ENCODE results near the gene NUAK1. TPM values are rescaled to one million over a fixed set of nuclear protein-coding genes. Genes with fewer than 3 reads are reported as not detected.
A peak's percentile ranks its signal among the peaks of the same experiment; 100 is the strongest.

Gene NUAK1
- total and polyA plus RNA-seq, 4 donors: 2.9 to 14.1 (median 9.2) TPM

DNA sequence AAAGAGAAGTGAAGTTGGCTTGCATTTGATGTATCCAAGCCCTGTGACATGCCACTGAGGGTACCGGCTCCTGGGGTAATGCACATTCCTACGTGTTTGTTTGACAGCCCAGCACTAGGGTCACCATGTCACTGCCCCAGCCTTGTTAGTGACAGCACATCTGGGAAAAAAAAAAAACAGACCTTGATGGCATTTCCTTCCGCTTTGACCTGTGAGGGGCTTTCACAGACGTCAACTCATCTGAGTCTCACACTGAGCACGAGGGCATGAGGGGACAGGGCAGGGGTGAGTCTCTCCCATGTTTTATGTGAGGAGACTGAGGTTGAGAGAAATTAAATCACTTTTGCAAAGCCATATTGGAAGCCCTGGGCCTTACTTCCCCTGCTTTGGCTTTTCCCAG is 111.5 kb downstream of the NUAK1 start:
- H3K27ac ChIP-seq (ENCODE audit: low read depth in 1 of 2, low read length in 1 of 2): no peak overlapping the region
- no peak for ATAC-seq (ENCODE audit: insufficient read depth, low FRiP score)
- H3K36me3 ChIP-seq (ENCODE audit: control insufficient read depth in 4 of 4, insufficient read depth in 4 of 4, low read length in 4 of 4): no peaks in the 10 kb centered on the region
- H3K9ac ChIP-seq (ENCODE audit: insufficient read depth in 1 of 2, low read length in 2 of 2): no peak overlapping the region
- no peaks in the 10 kb centered on the region for H3K9me3 ChIP-seq (ENCODE audit: control insufficient read depth in 4 of 4, insufficient read depth in 3 of 4, low read length in 3 of 4)
- WGBS, 2 donors: 82 to 88% methylated on average over 5 of the region's 5 CpGs
- H3K4me3 ChIP-seq: no peak overlapping the region
- TF ChIP-seq, protein P1, sequence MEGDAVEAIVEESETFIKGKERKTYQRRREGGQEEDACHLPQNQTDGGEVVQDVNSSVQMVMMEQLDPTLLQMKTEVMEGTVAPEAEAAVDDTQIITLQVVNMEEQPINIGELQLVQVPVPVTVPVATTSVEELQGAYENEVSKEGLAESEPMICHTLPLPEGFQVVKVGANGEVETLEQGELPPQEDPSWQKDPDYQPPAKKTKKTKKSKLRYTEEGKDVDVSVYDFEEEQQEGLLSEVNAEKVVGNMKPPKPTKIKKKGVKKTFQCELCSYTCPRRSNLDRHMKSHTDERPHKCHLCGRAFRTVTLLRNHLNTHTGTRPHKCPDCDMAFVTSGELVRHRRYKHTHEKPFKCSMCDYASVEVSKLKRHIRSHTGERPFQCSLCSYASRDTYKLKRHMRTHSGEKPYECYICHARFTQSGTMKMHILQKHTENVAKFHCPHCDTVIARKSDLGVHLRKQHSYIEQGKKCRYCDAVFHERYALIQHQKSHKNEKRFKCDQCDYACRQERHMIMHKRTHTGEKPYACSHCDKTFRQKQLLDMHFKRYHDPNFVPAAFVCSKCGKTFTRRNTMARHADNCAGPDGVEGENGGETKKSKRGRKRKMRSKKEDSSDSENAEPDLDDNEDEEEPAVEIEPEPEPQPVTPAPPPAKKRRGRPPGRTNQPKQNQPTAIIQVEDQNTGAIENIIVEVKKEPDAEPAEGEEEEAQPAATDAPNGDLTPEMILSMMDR (IDR thresholded peaks at IDR 0.05; ENCODE audit: control extremely low read depth, extremely low read depth): no peak
- H3K27me3 ChIP-seq (ENCODE audit: control insufficient read depth in 3 of 3, insufficient read depth in 3 of 3, low read length in 2 of 3): no peaks in the 10 kb centered on the region
- peaks cover 0 to 9% (median 2%) of the 10 kb centered on the region in 5 donors for H3K4me1 ChIP-seq (ENCODE audit: control insufficient read depth in 5 of 5, insufficient read depth in 5 of 5, low read length in 5 of 5)
- no peak for DNase-seq

DNA sequence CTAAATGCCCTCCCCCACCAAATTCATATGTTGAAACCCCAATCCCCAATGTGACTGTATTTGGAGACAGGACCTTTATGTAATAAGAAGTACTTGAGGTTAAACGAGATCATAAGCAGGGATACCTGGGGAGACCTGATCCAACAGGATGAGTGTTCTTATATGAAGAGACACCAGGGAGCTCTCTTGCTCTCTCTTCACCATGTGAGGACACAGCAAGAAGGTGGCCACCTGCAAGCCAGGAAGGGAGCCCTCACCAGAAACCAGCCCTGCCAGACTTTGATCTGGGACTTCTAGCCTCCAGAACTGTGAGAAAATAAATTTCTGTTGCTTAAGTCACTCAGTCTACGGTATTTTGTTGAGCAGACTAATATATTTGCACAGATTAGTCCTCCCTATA is 113.6 kb downstream of the NUAK1 start:
- Histone ChIP-seq H3K9ac (ENCODE audit: insufficient read depth in 1 of 2, low read length in 2 of 2) (no peak overlapping the region), H3K27me3 (ENCODE audit: control insufficient read depth in 3 of 3, insufficient read depth in 3 of 3, low read length in 2 of 3) (no peaks in the 10 kb centered on the region), H3K4me1 (ENCODE audit: control insufficient read depth in 5 of 5, insufficient read depth in 5 of 5, low read length in 5 of 5) (peaks cover 0 to 8% (median 0%) of the 10 kb centered on the region in 5 donors), H3K36me3 (ENCODE audit: control insufficient read depth in 4 of 4, insufficient read depth in 4 of 4, low read length in 4 of 4) (no peaks in the 10 kb centered on the region), H3K9me3 (ENCODE audit: control insufficient read depth in 4 of 4, insufficient read depth in 3 of 4, low read length in 3 of 4) (no peaks in the 10 kb centered on the region), H3K27ac (ENCODE audit: low read depth in 1 of 2, low read length in 1 of 2) (no peak overlapping the region), H3K4me3 (no peak overlapping the region)
- WGBS, 2 donors: 86 to 90% methylated on average over 2 of the region's 2 CpGs
- ATAC-seq (ENCODE audit: insufficient read depth, low FRiP score): no peak
- TF ChIP-seq, protein P1 (IDR thresholded peaks at IDR 0.05; ENCODE audit: control extremely low read depth, extremely low read depth): no peak
- DNase-seq: no peak

DNA sequence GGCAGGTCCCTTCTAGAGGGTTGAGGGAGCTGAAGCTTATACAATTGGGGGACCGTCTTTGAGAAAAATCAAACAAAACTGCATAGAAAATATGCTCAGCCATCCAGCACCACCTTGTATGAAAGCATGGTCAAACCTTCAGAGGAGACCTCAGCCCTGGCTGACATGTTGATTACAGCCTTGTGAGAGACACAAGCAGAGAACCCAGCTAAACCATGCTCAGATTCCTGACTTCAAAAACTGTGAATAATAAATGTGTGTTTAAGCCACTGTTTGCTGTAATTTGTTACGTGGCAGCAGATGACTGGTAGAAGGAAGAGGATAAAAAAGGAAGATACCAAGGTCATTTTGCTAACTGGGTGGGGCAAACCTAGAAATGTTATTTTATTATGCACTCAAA is 115.7 kb downstream of the NUAK1 start:
- Histone ChIP-seq H3K27me3 (ENCODE audit: control insufficient read depth in 3 of 3, insufficient read depth in 3 of 3, low read length in 2 of 3) (no peaks in the 10 kb centered on the region), H3K9me3 (ENCODE audit: control insufficient read depth in 4 of 4, insufficient read depth in 3 of 4, low read length in 3 of 4) (peaks cover 0 to 2% (median 0%) of the 10 kb centered on the region in 4 donors), H3K9ac (ENCODE audit: insufficient read depth in 1 of 2, low read length in 2 of 2) (no peak overlapping the region), H3K36me3 (ENCODE audit: control insufficient read depth in 4 of 4, insufficient read depth in 4 of 4, low read length in 4 of 4) (no peaks in the 10 kb centered on the region), H3K4me3 (no peak overlapping the region), H3K4me1 (ENCODE audit: control insufficient read depth in 5 of 5, insufficient read depth in 5 of 5, low read length in 5 of 5) (peaks cover 0 to 8% (median 0%) of the 10 kb centered on the region in 5 donors), H3K27ac (ENCODE audit: low read depth in 1 of 2, low read length in 1 of 2) (no peak overlapping the region)
- ATAC-seq (ENCODE audit: insufficient read depth, low FRiP score) (no peak), DNase-seq (no peak)
- WGBS, 2 donors: 86 to 87% methylated on average over 2 of the region's 2 CpGs
- TF ChIP-seq, protein P1 (IDR thresholded peaks at IDR 0.05; ENCODE audit: control extremely low read depth, extremely low read depth): no peak

DNA sequence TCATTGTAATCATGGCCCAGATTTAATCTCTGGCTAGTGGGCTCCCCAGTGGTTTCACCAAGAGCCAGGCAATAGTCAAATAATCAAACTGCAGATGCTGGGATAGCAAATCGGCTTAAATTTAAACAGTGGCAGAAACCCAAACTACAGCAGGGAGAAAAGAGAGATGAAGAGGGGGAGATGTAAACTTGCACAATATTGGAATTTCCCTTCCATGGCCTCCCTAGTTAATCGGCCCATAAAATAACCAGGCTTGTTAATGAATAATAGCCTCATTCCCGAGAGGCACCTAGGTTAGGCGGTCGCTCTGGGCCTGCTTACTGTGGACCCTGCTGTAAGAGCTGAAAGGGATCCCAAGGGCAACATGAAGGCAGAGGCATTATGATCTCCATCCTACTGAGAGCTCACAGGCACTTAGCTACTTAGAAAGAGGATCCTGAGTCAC is 116.2 kb downstream of the NUAK1 start:
- H3K9me3 ChIP-seq (ENCODE audit: control insufficient read depth in 4 of 4, insufficient read depth in 3 of 4, low read length in 3 of 4): peaks cover 0 to 2% (median 0%) of the 10 kb centered on the region in 4 donors
- no peak overlapping the region for H3K9ac ChIP-seq (ENCODE audit: insufficient read depth in 1 of 2, low read length in 2 of 2)
- H3K27me3 ChIP-seq (ENCODE audit: control insufficient read depth in 3 of 3, insufficient read depth in 3 of 3, low read length in 2 of 3): no peaks in the 10 kb centered on the region
- H3K27ac ChIP-seq (ENCODE audit: low read depth in 1 of 2, low read length in 1 of 2): no peak overlapping the region
- 62 to 76% methylated on average over 5 of the region's 5 CpGs for WGBS, 2 donors
- TF ChIP-seq, protein P1 (IDR thresholded peaks at IDR 0.05; ENCODE audit: control extremely low read depth, extremely low read depth): no peak
- no peaks in the 10 kb centered on the region for H3K36me3 ChIP-seq (ENCODE audit: control insufficient read depth in 4 of 4, insufficient read depth in 4 of 4, low read length in 4 of 4)
- ATAC-seq (ENCODE audit: insufficient read depth, low FRiP score) (no peak), DNase-seq (peak in 1 of 3 donors; percentile 23)
- H3K4me1 ChIP-seq (ENCODE audit: control insufficient read depth in 5 of 5, insufficient read depth in 5 of 5, low read length in 5 of 5): peaks cover 0 to 8% (median 0%) of the 10 kb centered on the region in 5 donors
- no peak overlapping the region for H3K4me3 ChIP-seq
